Measurements from ENCODE around the gene GLG1.
"Not testable (repeated sequence)": the region's sequence is repeated elsewhere in the genome, so short reads cannot be mapped to it uniquely, and the experiment has no call there.

Gene GLG1

GRCh38 chr16:74404148-74404933, 202.6 kb downstream of the GLG1 start:
- DNase-seq = not testable (repeated sequence)

GRCh38 chr16:74400238-74400637, 206.7 kb downstream of the GLG1 start:
- not testable (repeated sequence) for DNase-seq

- DNase-seq = not testable (repeated sequence)
These were observed 208.6 kb downstream of the GLG1 start for GRCh38 chr16:74398212-74398895.
